Fibroblast of gingiva (primary cell): ENCODE data around the gene OR10A2.
A peak's percentile ranks its signal among the peaks of the same experiment; 100 is the strongest.
"Not testable (repeated sequence)": the region's sequence is repeated elsewhere in the genome, so short reads cannot be mapped to it uniquely, and the experiment has no call there.

Experiments
- DNase-seq: peaks from one replicate; pipeline ENCODE4 v3.0.0-alpha.2; 2011; ENCODE audit warnings: low read depth

Gene OR10A2

DNA sequence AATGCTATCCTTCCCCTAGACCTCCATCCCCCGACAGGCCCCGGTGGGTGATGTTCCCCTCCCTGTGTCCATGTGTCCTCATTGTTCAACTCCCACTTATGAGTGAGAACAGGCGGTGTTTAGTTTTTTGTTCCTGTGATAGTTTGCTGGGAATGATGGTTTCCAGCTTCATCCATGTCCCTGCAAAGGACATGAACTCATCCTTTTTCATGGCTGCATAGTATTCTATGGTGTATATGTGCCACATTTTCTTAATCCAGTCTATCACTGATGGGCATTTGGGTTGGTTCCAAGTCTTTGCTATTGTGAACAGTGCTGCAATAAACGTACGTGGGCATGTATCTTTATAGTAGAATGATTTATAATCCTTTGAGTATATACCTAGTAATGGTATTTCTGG is 24.9 kb downstream of the OR10A2 start:
- not testable (repeated sequence) for DNase-seq

DNA sequence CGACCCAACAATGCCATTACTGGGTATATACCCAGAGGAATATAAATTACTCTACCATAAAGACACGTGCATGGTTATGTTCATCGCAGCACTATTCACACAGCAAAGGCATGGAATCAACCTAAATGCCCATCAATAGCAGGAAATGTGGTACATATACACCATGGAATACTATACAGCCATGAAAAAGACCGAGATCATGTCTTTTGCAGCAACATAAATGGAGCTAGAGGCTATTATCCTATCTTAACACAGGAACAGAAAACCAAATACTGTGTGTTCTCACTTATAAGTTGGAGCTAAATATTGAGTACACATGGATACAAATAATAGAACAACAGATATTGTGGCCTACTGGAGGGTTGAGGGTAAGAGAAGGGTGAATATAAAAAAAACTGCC is 26.0 kb downstream of the OR10A2 start:
- DNase-seq: no peak

DNA sequence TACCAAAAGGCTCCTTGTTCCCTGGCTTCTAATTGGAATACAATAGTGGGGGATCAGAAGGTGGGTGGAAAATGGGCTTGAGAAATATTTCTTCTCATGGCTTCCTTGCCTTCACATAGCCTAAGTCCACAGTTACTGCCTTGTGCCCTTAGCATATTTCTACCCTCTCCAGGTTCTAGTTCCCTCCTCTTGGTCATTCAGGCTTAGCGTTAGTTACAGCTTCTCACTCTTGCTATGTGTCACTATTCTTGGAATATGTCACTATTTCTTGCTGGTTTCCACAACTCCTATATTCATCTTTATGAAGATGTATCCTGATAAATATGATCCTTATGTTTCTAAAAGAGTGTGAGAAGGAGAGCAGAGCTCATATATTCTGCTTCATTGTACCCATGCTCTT is 27.0 kb downstream of the OR10A2 start:
- DNase-seq: no peak

DNA sequence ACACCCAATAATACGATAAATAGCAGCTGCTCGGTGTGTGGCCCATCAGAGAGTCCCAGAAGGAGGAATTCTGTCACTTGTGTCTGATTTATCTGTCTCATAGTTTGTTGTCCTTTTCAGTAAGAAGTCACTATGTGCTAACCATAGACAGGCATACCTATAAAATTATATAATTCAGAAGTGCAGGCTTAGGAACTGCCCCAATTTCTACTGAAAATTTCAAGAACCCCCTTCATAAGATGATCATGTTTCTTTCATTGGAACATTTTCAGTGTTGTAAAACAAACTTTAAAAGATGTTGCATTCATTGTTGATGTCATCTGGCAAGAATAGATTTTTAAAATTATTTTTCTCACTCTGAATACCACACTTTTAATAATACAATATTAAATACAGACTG is 29.5 kb downstream of the OR10A2 start, which contains the start of gene OR2D2:
Gene OR2D2, minus strand, starts transcription at position 101 of the 400 bp plus-strand sequence. Its CDS starts 0 bp downstream, at position 101.
- no peak for DNase-seq

DNA sequence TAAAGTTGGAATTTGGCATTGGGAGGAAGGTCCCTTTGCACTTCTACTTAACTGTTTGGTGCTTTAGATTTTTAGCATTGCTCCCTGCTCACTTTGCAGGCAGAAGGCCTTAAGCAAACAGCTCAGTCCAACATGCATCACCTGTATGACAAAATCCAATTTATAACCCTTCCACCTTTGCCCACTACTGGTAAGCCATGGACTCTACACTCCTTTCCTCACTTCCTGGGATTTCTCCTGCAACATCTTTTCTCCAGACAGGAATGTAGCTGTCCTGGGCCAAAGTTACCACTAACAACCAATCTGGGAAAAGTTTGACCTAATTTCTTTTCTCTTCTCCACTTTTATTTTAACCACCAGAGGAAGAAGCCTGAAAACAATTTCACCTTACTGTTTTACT is 31.2 kb downstream of the OR10A2 start:
- DNase-seq: no peak

DNA sequence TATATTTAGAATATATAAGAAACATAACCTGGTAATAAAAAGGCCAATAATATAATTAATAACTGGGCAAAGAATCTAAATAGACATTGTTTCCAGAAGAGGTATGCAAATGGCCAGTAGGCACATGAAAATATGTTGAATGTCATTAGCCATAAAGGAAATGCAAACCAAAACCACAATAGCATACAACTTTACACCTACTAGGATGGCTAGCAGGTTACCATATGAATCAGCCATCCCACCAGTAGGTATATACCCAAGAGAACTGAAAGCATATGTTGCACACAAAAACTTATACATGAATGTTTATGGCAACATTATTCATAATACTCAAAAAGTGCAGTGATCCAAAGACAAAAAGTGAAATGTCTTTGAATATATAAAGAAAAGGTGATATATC is 32.2 kb downstream of the OR10A2 start:
- no peak for DNase-seq

DNA sequence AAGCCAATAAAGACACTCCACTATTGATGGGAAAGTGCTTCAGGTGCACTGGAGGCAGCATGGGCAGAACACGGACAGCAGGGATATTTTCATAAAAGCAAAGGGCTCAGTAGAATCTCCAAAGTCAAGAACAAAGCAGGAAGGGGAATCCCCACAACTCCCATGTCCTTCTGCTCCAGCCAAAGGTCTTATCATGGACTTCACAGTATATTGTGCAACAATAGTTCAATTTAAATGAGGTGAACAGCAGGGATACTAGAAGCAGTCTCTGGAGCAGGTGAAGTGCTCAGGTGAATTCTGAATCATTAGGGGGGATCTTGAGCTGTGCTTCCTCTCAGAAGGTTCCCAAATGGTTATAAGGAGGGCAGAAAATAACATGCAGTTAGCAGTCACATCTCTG is 36.1 kb downstream of the OR10A2 start:
- no peak for DNase-seq

DNA sequence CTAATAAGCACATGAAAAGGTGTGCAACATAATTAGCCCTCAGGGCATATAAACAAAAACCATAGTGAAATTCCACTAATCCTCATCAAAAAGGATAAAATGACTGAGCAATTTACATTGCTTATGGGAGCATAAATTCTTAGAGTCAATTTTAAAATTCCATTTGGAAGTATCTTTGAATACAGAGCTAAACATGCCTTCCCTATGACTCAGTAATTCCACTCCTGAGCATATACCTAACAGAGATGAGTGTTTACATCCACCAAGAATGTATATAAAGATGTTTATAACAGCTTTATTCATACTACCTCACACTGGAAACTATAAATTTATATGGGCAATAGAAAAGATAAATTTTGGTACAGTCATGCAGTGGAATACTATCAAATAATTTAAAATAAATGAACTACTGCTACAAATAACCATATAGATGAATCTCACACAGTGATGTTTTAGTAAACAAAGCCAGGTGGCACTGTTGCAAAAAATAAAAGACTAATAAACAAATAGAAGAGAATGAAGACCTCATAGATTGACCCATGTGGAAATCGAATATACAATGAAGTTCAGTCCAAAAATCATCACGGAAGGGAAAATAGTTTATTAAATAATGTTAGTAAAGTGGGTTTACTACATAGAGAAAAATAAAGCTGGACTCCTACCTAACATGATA is 37.6 kb downstream of the OR10A2 start:
- no peak for DNase-seq

DNA sequence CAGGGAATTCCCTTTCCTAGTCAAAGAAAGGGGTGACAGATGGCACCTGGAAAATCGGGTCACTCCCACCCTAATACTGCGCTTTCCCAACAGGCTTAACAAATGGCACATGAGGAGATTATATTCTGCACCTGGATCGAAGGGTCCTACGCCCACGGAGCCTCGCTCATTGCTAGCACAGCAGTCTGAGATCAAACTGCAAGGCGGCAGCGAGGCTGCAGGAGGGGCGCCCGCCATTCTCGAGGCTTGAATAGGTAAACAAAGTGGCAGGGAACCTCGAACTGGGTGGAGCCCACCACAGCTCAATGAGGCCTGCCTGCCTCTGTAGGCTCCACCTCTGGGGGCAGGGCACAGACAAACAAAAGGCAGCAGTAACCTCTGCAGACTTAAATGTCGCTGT is 41.9 kb downstream of the OR10A2 start:
- not testable (repeated sequence) for DNase-seq

DNA sequence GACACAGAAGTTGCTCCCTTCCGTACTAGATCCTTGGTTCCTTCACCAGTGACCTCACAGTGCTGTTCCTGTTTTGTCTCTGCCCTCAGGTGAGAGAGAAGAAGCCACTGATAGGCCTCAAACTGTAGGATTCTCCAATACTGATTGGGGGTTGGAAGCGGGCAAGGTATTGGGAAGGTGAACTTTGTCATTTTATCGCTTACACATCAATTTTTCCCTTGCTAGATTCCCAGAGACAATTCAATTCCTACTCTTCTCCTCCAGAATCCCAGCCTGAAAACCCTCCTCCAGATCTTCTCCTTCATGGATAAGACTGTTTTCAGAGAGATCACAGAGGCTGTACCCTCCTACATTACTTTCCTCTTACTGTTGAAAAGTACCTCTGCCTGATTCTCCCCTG is 48.5 kb downstream of the OR10A2 start:
- DNase-seq: no peak

DNA sequence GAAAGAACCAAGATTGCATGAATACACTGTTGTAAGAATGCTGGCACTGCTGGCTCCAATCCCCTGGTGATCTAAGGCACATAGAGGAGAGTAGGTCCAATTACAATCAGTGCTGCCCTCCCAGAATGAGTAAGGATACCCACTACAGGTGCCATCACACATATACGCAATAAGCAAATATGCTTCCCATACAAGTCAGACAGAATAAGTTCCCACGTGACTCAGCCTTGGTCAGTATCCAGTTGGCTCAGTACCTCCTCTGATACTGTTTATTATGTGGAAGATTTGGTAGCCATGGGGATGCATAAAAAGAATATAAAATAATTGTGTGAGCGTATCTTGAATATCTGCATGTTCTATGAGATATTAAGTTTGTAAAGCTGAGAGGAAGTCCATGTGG is 49.1 kb downstream of the OR10A2 start:
- peak; percentile 34 for DNase-seq

DNA sequence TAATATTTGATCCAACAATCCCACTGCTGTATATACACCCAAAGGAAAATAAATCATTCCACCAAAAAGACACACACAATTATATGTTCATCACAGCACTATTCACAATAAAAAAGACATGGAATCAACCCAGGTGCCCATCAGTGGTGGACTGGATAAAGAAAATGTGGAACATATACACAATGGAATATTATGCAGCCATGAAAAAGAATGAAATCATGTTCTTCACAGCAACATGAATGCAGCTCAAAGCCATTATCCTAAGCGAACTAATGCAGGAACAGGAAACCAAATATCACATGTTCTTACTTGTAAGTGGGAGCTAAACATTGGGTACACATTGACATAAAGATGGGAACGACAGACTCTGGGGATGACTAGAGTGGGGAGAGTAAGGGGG is 56.8 kb downstream of the OR10A2 start:
- DNase-seq: no peak

DNA sequence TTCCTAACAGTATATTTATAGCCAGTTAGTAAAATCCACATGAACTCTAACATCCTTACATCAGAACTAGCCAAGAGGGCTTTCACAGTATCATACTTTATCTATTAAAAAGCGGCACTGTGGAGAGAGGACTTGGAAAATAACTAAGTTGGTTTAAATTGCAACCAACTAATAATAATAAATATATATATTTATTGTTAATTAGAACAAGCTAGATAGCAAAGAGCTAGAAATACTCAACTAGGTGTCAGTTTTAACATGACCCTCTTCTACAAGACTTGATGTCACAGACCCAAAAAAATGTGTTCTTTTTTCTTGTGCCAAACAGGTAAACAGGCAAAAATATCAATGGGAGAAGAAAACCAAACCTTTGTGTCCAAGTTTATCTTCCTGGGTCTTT is 57.8 kb downstream of the OR10A2 start, which contains the start of gene OR2D3:
Gene OR2D3, plus strand, starts transcription at position 301 of the 400 bp plus-strand sequence. Its CDS starts 0 bp downstream, at position 301.
- DNase-seq: no peak
